ENCODE measurements around the gene ZNF862. TPM values are rescaled to one million over a fixed set of nuclear protein-coding genes. Genes with fewer than 3 reads are reported as not detected.

Gene ZNF862
- total and polyA plus RNA-seq, 2 experiments from 2014 or later: 0.94 to 2.3 TPM

GRCh38 chr7:149879271-149879743, 41.1 kb downstream of the ZNF862 start:
- Mint-ChIP-seq H3K4me1 (peaks cover 12% of the 10 kb centered on the region; the same call in 1 of the 3 replicates), H3K27me3 (ENCODE audit: insufficient read depth, low read depth, poor library complexity) (peaks cover 12% of the 10 kb centered on the region), H3K9me3 (no peaks in the 10 kb centered on the region), H3K27ac (no peak overlapping the region), H3K4me3 (no peak overlapping the region), H3K36me3 (ENCODE audit: low read depth) (no peaks in the 10 kb centered on the region)
- no peak overlapping the region for H2AFZ ChIP-seq
- no peak overlapping the region for H3K4me2 ChIP-seq
- peaks cover 2% of the 10 kb centered on the region; the same call in 1 of the 2 replicates for H3F3A ChIP-seq (replicated peaks; ENCODE audit: low read depth)
- H4K20me1 ChIP-seq (replicated peaks; ENCODE audit: insufficient read depth): 0 out of 2 replicates have a peak, but pooled peaks cover 4% of the 10 kb centered on the region
- H3K9me2 ChIP-seq (ENCODE audit: insufficient read depth): no peaks in the 10 kb centered on the region
- H3K27ac ChIP-seq (ENCODE audit: low read depth): no peak overlapping the region
- no peaks in the 10 kb centered on the region for H3K4me1 ChIP-seq (ENCODE audit: insufficient read depth)
- peaks cover 10% of the 10 kb centered on the region for H3K27me3 ChIP-seq (ENCODE audit: insufficient read depth)
- no peak overlapping the region for H3K4me3 ChIP-seq
- ATAC-seq: no peak
- DNase-seq (ENCODE audit: low spot score): no peak
- TF ChIP-seq CREB1 (CRISPR knock-in tag; IDR thresholded peaks at IDR 0.05; ENCODE audit: low read depth): no peak
- H3K79me2 ChIP-seq (replicated peaks; ENCODE audit: insufficient read depth): no peaks in the 10 kb centered on the region
- H3K36me3 ChIP-seq (ENCODE audit: insufficient read depth): no peaks in the 10 kb centered on the region

- H3K9me2 ChIP-seq (ENCODE audit: insufficient read depth): no peaks in the 10 kb centered on the region
- no peak for ATAC-seq
- DNase-seq (ENCODE audit: low spot score): no peak
- H3K4me1 Mint-ChIP-seq: peaks cover 11% of the 10 kb centered on the region; the same call in 2 of the 3 replicates
- no peaks in the 10 kb centered on the region for H3K4me1 ChIP-seq (ENCODE audit: insufficient read depth)
- H3K4me3 Mint-ChIP-seq: no peak overlapping the region
- no peaks in the 10 kb centered on the region for H3K36me3 Mint-ChIP-seq (ENCODE audit: low read depth)
- no peaks in the 10 kb centered on the region for H3K36me3 ChIP-seq (ENCODE audit: insufficient read depth)
- H3K4me3 ChIP-seq: no peak overlapping the region
- H3K27me3 Mint-ChIP-seq (ENCODE audit: insufficient read depth, low read depth, poor library complexity): peaks cover 7% of the 10 kb centered on the region
- H3K79me2 ChIP-seq (replicated peaks; ENCODE audit: insufficient read depth): no peaks in the 10 kb centered on the region
- H3K27me3 ChIP-seq (ENCODE audit: insufficient read depth): peaks cover 3% of the 10 kb centered on the region
- H3K27ac ChIP-seq (ENCODE audit: low read depth): no peak overlapping the region
- H2AFZ ChIP-seq: no peak overlapping the region
- H3K4me2 ChIP-seq: no peak overlapping the region
- H3F3A ChIP-seq (replicated peaks; ENCODE audit: low read depth): no peaks in the 10 kb centered on the region
- H3K9me3 Mint-ChIP-seq: no peaks in the 10 kb centered on the region
- H3K27ac Mint-ChIP-seq: no peak overlapping the region
- H4K20me1 ChIP-seq (replicated peaks; ENCODE audit: insufficient read depth): 0 out of 2 replicates have a peak, but pooled peaks cover 4% of the 10 kb centered on the region
- TF ChIP-seq ZNF331 (CRISPR knock-in tag; IDR thresholded peaks at IDR 0.05; ENCODE audit: low read depth) (no peak), ZNF462 (CRISPR knock-in tag; IDR thresholded peaks at IDR 0.05) (no peak), STAT1 (IDR thresholded peaks at IDR 0.05; ENCODE audit: unreplicated experiment) (no peak), EZH2phosphoT487 (IDR thresholded peaks at IDR 0.05; ENCODE audit: unreplicated experiment) (no peak), EZH2 (IDR thresholded peaks at IDR 0.05; ENCODE audit: low read depth, unreplicated experiment) (no peak), ETS1 (IDR thresholded peaks at IDR 0.05) (no peak), ZNF114 (CRISPR knock-in tag; IDR thresholded peaks at IDR 0.05) (no peak), JUNB (IDR thresholded peaks at IDR 0.05; ENCODE audit: unreplicated experiment) (no peak), CREB1 (CRISPR knock-in tag; IDR thresholded peaks at IDR 0.05; ENCODE audit: low read depth) (no peak), NANOG (IDR thresholded peaks at IDR 0.05; ENCODE audit: borderline replicate concordance) (no peak)
Measured at GRCh38 chr7:149879766-149880637, 41.8 kb downstream of the ZNF862 start.
